HepG2 (cell line): ENCODE results near the gene GLIPR1. TPM values are rescaled to one million over a fixed set of nuclear protein-coding genes. Genes with fewer than 3 reads are reported as not detected.

Experiments used
- ATAC-seq: fragments of 200-7000 bp; cut with Tn5 transposase; 3 replicates; pipeline ENCODE4 v1.9.1; 2020; ENCODE audit warnings: mild to moderate bottlenecking, moderate library complexity
- BruUV-seq: library from RNA; stranded (reverse); fragments of 400-500 nt; replicated peaks from 2 replicates; lab custom pipeline; 2021; lab: Mats Ljungman, UMichigan
- CTCF ChIA-PET: fragments of 300-600 bp; formaldehyde crosslinking; extraction: SDS; loops from one replicate; lab custom pipeline; 2021; ENCODE audit warnings: low total read pairs, inconsistent platforms, low intra/inter-chr PET ratio; lab: Yijun Ruan, JAX
- POLR2A ChIA-PET: fragments of 350-600 bp; sonication (Branson Sonifier 250); formaldehyde crosslinking; loops from one replicate; lab custom pipeline; 2020; ENCODE audit warnings: antibody characterized with exemption, inconsistent platforms; lab: Yijun Ruan, JAX
- DNase-seq: peaks from one replicate; pipeline ENCODE4 v3.0.0-alpha.2; 2015; ENCODE audit warnings: low spot score
- FAIRE-seq: peaks from 3 replicates; lab custom pipeline; 2011; peaks lifted over from hg19 to GRCh38; lab: Jason Lieb, UNC
- H2AFZ ChIP-seq: one replicate; pipeline ENCODE4 v1.6.1; 2011; ENCODE audit warnings: low read length, inconsistent platforms
- H3K27ac ChIP-seq: fragments of 300-600 bp; 3 replicates; pipeline ENCODE4 v1.8.0; 2011; ENCODE audit warnings: mixed run types, mild to moderate bottlenecking, mixed read lengths, low read length, inconsistent platforms; ENCODE audit not compliant: insufficient read depth; ENCODE audit errors: extremely low read length
- H3K27me3 ChIP-seq, 2 experiments: fragments of 200-600 bp in 1 of 2; 2 replicates in 1 of 2; 3 replicates in 1 of 2; pipeline versions ENCODE4 v1.6.0 to v1.8.0; 2011; ENCODE audit warnings: low read length in 2 of 2, mild to moderate bottlenecking in 2 of 2, moderate library complexity in 2 of 2, inconsistent platforms in 1 of 2; ENCODE audit not compliant: insufficient read depth in 2 of 2, control insufficient read depth in 1 of 2
- H3K36me3 ChIP-seq, 2 experiments: fragments of 200-600 bp in 1 of 2; replicated peaks in 1 of 2; 2 replicates in 1 of 2; 3 replicates in 1 of 2; pipeline versions ENCODE4 v1.5.1 to v1.8.0; 2011; ENCODE audit warnings: low read length in 2 of 2, inconsistent platforms in 1 of 2; ENCODE audit not compliant: insufficient read depth in 2 of 2, control insufficient read depth in 1 of 2
- H3K4me1 ChIP-seq: 2 replicates; pipeline ENCODE4 v1.5.1; 2012; ENCODE audit warnings: low read length, inconsistent platforms; ENCODE audit not compliant: insufficient read depth
- H3K4me2 ChIP-seq: 2 replicates; pipeline ENCODE4 v1.6.0; 2011; ENCODE audit warnings: low read depth, low read length, inconsistent platforms
- H3K4me3 ChIP-seq, 3 experiments: fragments of 200-600 bp in 1 of 3; sonication (generic), shearing (Covaris generic) in 1 of 3; replicated peaks in 1 of 3; 2 replicates each; pipeline ENCODE4 v1.5.1; 2011 to 2016; ENCODE audit warnings: low read length in 3 of 3, inconsistent platforms in 2 of 3, low read depth in 2 of 3, mild to moderate bottlenecking in 2 of 3, control low read depth in 1 of 3, mixed read lengths in 1 of 3; ENCODE audit not compliant: insufficient read depth in 1 of 3
- H3K79me2 ChIP-seq: one replicate; pipeline ENCODE4 v1.6.1; 2011; ENCODE audit warnings: low read length, inconsistent platforms; ENCODE audit not compliant: insufficient read depth
- H3K9ac ChIP-seq: 2 replicates; pipeline ENCODE4 v1.6.0; 2011; ENCODE audit warnings: mild to moderate bottlenecking, low read depth, low read length, inconsistent platforms; ENCODE audit not compliant: insufficient read depth
- H3K9me3 ChIP-seq: 2 replicates; pipeline ENCODE4 v1.5.1; 2012; ENCODE audit warnings: mild to moderate bottlenecking, low read length
- H4K20me1 ChIP-seq: 2 replicates; pipeline ENCODE4 v1.6.0; 2011; ENCODE audit warnings: inconsistent platforms, mild to moderate bottlenecking, low read length, moderate library complexity; ENCODE audit not compliant: insufficient read depth
- MAFF ChIP-seq: IDR thresholded peaks from 2 replicates; pipeline ENCODE4 v1.6.1; 2011; ENCODE audit warnings: low read depth, low read length, improper control_type of control experiment
- SAFB2 ChIP-seq: sonication (generic); formaldehyde crosslinking; IDR thresholded peaks from 2 replicates; pipeline ENCODE4 v1.5.1; 2020; ENCODE audit warnings: missing genetic modification reagents, low read depth, mild to moderate bottlenecking, borderline replicate concordance
- ZBTB42 ChIP-seq: sonication (generic); formaldehyde crosslinking; IDR thresholded peaks from 2 replicates; pipeline ENCODE4 v1.5.0; 2020; ENCODE audit warnings: mild to moderate bottlenecking, missing genetic modification reagents
- ZNF567 ChIP-seq: sonication (generic); formaldehyde crosslinking; IDR thresholded peaks from 2 replicates; pipeline ENCODE4 v1.8.1; 2023; ENCODE audit warnings: mild to moderate bottlenecking, missing genetic modification reagents, borderline replicate concordance
- ZNF709 ChIP-seq: sonication (generic); formaldehyde crosslinking; IDR thresholded peaks from 2 replicates; pipeline ENCODE4 v1.5.0; 2020; ENCODE audit warnings: mild to moderate bottlenecking, missing genetic modification reagents
- ZNF749 ChIP-seq: sonication (generic); formaldehyde crosslinking; IDR thresholded peaks from 2 replicates; pipeline ENCODE4 v1.8.0; 2022; ENCODE audit warnings: mild to moderate bottlenecking, missing genetic modification reagents, moderate library complexity, borderline replicate concordance
- WGBS: methylation state at CpG from one replicate; pipeline ENCODE4 v1.1.6; 2017; ENCODE audit warnings: low lambda C conversion rate; 5-methylcytosine and 5-hydroxymethylcytosine counted together
- in situ Hi-C: cut with HindIII; loops from 2 replicates; pipeline ENCODE4 v1.10.0; 2017; ENCODE audit warnings: low pct_unique_long_range_greater_than_20kb; ENCODE audit not compliant: extremely low pct_ligation_motif_present
- intact Hi-C: fragments of 100-400 bp; cut with micrococcal nuclease; formaldehyde crosslinking; loops from one replicate; pipeline ENCODE4 v1.10.0; 2022; ENCODE audit not compliant: unreplicated experiment
- polyA plus RNA-seq, 8 experiments: library from polyadenylated mRNA; depleted of rRNA in 3 of 8; stranded (reverse) in 7 of 8; unstranded in 1 of 8; fragments of >200 nt; fragmentation: Illumina TruSeq in 4 of 8; extraction: Trizol in 4 of 8; gene quantifications; 2 replicates each; pipeline versions ENCODE4 v1.2.1 to v1.2.3, GENCODE V29; 2011 to 2016; ENCODE audit warnings: low read depth in 4 of 8, missing spikeins in 1 of 8, mixed read lengths in 1 of 8; ENCODE audit not compliant: insufficient read depth in 1 of 8
- total RNA-seq, 5 experiments: library from RNA; depleted of rRNA; stranded (reverse); fragments of >200 nt; fragmentation: Illumina TruSeq; extraction: Trizol; gene quantifications; 2 replicates each; pipeline ENCODE4 v1.2.3, GENCODE V29; 2016; ENCODE audit warnings: low read depth in 1 of 5
- TF ChIP-seq, protein P1 (sequence below): sonication (generic); formaldehyde crosslinking; IDR thresholded peaks from 2 replicates; pipeline ENCODE4 v1.4.0; 2020; ENCODE audit warnings: missing genetic modification reagents
- TF ChIP-seq, protein P2 (sequence below): IDR thresholded peaks from 2 replicates; pipeline ENCODE4 v1.4.0; 2020; ENCODE audit warnings: mild to moderate bottlenecking, missing genetic modification reagents
- TF ChIP-seq, protein P3 (sequence below): sonication (generic); formaldehyde crosslinking; IDR thresholded peaks from 2 replicates; pipeline ENCODE4 v1.5.1; 2020; ENCODE audit warnings: mild to moderate bottlenecking, missing genetic modification reagents, borderline replicate concordance

Gene GLIPR1
- total and polyA plus RNA-seq, 2 of the 13 experiments (the other 11 are each of a cell fraction or from before 2014, with no cell fraction given): 1.9 to 5.0 TPM

DNA sequence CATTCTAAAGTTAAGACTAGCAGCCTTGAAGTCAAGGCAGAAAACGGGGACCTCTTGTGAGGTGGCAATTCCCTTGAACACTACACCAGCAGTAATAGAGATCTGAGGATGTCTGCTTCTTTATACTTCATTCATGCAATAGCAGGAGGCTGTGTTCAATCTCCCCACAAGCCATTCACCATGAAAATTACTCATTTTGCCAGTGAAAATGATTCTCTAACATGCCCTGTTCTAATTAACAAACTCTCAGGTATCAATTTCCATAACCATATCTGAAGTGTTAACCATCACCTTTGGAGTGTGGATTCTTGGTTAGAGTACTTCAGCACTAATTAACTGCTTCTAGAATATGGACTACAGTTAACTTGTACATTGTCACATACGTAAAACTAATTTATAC lies 3.4 kb upstream of the GLIPR1 start (continued):
- TF ChIP-seq, protein P1, sequence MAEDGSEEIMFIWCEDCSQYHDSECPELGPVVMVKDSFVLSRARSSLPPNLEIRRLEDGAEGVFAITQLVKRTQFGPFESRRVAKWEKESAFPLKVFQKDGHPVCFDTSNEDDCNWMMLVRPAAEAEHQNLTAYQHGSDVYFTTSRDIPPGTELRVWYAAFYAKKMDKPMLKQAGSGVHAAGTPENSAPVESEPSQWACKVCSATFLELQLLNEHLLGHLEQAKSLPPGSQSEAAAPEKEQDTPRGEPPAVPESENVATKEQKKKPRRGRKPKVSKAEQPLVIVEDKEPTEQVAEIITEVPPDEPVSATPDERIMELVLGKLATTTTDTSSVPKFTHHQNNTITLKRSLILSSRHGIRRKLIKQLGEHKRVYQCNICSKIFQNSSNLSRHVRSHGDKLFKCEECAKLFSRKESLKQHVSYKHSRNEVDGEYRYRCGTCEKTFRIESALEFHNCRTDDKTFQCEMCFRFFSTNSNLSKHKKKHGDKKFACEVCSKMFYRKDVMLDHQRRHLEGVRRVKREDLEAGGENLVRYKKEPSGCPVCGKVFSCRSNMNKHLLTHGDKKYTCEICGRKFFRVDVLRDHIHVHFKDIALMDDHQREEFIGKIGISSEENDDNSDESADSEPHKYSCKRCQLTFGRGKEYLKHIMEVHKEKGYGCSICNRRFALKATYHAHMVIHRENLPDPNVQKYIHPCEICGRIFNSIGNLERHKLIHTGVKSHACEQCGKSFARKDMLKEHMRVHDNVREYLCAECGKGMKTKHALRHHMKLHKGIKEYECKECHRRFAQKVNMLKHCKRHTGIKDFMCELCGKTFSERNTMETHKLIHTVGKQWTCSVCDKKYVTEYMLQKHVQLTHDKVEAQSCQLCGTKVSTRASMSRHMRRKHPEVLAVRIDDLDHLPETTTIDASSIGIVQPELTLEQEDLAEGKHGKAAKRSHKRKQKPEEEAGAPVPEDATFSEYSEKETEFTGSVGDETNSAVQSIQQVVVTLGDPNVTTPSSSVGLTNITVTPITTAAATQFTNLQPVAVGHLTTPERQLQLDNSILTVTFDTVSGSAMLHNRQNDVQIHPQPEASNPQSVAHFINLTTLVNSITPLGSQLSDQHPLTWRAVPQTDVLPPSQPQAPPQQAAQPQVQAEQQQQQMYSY: no peak
- TF ChIP-seq ZBTB42 (CRISPR knock-in tag) (no peak), ZNF749 (CRISPR knock-in tag) (no peak), SAFB2 (no peak), ZNF567 (no peak), ZNF709 (no peak)

DNA sequence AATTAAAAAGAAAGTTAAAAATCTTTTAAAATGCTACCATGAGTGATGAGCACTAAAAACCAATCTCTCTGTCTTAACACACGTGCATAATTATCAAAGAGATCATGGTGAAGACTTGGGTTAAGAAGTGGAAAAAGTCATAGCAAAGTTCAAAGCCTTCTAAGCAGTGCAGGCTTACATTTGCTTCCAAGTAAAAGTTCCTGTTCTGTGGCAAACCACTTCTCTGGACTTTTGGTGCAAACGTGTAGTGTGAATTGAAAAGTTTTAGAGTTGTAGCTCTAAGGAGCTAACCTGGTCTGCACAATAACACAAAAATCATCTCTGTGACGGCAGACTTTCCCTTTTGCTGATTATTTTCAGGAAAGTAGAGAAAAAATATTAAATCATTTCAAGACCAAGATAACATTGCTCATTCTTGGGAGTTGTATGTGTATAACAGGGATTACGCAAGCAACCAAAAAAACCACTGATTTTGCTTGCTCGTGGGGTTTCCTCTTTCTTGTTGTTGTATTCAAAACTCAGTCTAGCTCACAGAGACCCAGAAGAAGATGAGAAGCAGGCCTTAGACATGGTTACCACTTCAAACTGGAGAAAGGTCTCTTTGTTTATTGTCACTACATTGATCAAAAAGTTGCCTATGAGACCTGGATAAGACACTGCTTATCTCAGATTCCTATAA lies 2.3 kb upstream of the GLIPR1 start:
- BruUV-seq: no TSS peak
- CTCF ChIA-PET: no interaction called here
- no peak for DNase-seq
- H3K9ac ChIP-seq: no peak overlapping the region
- H3K79me2 ChIP-seq: no peaks in the 10 kb centered on the region
- H4K20me1 ChIP-seq: no peaks in the 10 kb centered on the region
- intact Hi-C loops: no loop called here
- ATAC-seq: no peak
- H3K36me3 ChIP-seq: no peaks in the 10 kb centered on the region
- FAIRE-seq: no peak
- POLR2A ChIA-PET: no interaction called here
- no peak overlapping the region for H3K4me2 ChIP-seq
- in situ Hi-C loops: no loop called here
- no peak overlapping the region for H3K27ac ChIP-seq
- 28% methylated on average over 5 of the region's 5 CpGs for WGBS
- H3K4me1 ChIP-seq: peaks cover 26% of the 10 kb centered on the region
- no peak overlapping the region for H3K4me3 ChIP-seq
- H2AFZ ChIP-seq: no peak overlapping the region
- H3K9me3 ChIP-seq: no peaks in the 10 kb centered on the region
- H3K27me3 ChIP-seq: no peaks in the 10 kb centered on the region; a peak in 1 of 5 replicates
- no peak for TF ChIP-seq MAFF
- TF ChIP-seq, protein P2, sequence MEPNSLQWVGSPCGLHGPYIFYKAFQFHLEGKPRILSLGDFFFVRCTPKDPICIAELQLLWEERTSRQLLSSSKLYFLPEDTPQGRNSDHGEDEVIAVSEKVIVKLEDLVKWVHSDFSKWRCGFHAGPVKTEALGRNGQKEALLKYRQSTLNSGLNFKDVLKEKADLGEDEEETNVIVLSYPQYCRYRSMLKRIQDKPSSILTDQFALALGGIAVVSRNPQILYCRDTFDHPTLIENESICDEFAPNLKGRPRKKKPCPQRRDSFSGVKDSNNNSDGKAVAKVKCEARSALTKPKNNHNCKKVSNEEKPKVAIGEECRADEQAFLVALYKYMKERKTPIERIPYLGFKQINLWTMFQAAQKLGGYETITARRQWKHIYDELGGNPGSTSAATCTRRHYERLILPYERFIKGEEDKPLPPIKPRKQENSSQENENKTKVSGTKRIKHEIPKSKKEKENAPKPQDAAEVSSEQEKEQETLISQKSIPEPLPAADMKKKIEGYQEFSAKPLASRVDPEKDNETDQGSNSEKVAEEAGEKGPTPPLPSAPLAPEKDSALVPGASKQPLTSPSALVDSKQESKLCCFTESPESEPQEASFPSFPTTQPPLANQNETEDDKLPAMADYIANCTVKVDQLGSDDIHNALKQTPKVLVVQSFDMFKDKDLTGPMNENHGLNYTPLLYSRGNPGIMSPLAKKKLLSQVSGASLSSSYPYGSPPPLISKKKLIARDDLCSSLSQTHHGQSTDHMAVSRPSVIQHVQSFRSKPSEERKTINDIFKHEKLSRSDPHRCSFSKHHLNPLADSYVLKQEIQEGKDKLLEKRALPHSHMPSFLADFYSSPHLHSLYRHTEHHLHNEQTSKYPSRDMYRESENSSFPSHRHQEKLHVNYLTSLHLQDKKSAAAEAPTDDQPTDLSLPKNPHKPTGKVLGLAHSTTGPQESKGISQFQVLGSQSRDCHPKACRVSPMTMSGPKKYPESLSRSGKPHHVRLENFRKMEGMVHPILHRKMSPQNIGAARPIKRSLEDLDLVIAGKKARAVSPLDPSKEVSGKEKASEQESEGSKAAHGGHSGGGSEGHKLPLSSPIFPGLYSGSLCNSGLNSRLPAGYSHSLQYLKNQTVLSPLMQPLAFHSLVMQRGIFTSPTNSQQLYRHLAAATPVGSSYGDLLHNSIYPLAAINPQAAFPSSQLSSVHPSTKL (CRISPR knock-in tag): no peak
- TF ChIP-seq, protein P3, sequence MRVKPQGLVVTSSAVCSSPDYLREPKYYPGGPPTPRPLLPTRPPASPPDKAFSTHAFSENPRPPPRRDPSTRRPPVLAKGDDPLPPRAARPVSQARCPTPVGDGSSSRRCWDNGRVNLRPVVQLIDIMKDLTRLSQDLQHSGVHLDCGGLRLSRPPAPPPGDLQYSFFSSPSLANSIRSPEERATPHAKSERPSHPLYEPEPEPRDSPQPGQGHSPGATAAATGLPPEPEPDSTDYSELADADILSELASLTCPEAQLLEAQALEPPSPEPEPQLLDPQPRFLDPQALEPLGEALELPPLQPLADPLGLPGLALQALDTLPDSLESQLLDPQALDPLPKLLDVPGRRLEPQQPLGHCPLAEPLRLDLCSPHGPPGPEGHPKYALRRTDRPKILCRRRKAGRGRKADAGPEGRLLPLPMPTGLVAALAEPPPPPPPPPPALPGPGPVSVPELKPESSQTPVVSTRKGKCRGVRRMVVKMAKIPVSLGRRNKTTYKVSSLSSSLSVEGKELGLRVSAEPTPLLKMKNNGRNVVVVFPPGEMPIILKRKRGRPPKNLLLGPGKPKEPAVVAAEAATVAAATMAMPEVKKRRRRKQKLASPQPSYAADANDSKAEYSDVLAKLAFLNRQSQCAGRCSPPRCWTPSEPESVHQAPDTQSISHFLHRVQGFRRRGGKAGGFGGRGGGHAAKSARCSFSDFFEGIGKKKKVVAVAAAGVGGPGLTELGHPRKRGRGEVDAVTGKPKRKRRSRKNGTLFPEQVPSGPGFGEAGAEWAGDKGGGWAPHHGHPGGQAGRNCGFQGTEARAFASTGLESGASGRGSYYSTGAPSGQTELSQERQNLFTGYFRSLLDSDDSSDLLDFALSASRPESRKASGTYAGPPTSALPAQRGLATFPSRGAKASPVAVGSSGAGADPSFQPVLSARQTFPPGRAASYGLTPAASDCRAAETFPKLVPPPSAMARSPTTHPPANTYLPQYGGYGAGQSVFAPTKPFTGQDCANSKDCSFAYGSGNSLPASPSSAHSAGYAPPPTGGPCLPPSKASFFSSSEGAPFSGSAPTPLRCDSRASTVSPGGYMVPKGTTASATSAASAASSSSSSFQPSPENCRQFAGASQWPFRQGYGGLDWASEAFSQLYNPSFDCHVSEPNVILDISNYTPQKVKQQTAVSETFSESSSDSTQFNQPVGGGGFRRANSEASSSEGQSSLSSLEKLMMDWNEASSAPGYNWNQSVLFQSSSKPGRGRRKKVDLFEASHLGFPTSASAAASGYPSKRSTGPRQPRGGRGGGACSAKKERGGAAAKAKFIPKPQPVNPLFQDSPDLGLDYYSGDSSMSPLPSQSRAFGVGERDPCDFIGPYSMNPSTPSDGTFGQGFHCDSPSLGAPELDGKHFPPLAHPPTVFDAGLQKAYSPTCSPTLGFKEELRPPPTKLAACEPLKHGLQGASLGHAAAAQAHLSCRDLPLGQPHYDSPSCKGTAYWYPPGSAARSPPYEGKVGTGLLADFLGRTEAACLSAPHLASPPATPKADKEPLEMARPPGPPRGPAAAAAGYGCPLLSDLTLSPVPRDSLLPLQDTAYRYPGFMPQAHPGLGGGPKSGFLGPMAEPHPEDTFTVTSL (CRISPR knock-in tag): no peak
